ELR (cell line): ENCODE results near the gene SLC10A7.

Source experiments
- DNase-seq: peaks from one replicate; pipeline ENCODE4 v3.0.0-alpha.2; 2015; ENCODE audit warnings: low read depth

The SLC10A7 gene

DNA sequence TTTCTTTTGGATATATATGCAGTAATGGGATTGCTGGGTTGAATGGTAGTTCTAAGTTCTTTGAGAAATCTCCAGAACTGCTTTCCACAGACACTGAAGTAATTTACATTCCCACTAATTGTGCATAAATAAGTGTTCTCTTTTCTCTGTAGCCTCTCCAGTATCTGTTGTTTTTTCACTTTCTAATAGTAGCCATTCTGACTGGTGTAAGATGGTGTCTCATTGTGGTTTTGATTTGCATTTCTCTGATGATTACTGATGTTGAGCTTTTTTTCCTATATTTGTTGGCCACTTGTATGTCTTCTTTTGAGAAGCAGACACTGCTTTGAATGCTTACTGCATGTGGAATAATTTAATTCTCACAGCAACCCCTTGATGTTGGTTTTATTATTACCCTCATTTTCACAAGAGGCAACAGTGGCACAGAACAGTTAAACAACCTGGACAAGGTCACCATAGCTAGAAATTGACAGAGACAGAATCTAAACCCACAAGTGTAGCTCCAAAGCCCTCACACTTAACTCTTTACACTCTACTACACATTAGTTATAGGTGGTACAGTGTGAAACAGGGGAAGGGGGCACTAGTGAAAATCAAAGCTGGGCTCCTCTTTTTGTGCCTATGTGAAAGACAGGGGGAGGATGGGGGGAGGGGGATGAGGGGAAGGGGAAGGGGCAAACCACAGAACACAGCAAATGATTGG is 211.3 kb downstream of the SLC10A7 start:
- no peak for DNase-seq

- DNase-seq = no peak
These were observed 212.8 kb downstream of the SLC10A7 start for GRCh38 chr4:146308951-146309350.

DNA sequence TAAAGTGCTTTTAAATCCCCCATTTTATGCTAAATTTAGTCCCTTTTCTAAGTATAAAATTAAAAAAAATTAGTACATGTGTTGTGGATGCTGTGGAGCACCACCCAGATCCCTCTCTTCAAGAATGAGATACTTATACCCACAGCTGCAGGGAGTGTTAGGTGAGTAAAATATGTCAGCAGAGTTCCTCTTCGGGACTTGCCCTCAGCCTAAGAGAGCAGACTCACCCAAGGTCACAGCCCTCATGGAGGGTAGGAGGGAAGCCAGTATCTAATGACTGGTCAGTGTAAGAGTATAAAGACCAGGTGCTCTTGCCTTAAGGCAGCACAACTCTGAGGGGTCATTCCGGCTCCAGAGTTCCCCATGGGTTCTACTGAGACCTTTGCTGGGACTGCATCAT is 218.9 kb downstream of the SLC10A7 start:
- no peak for DNase-seq

- no peak for DNase-seq
These were observed 222.1 kb downstream of the SLC10A7 start for GRCh38 chr4:146299607-146300006.

DNA sequence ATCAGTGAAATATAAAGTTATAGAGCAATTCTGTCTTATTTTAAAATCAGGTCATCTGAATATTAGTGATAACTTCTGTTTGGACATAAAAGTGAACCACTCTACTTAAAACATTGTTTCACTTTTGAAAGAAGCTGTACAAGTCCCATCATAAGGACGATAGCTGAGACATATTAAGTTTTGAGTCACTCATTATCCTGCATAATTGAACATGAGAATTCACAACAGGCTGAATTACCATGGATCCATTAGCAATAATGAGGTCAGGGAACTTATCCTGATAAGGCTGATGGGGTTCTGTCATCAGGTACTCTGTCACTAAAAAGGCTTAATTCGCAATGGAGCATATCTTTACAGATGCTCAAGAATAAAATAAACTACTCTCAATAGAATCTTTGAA is 227.0 kb downstream of the SLC10A7 start:
- DNase-seq = no peak

DNA sequence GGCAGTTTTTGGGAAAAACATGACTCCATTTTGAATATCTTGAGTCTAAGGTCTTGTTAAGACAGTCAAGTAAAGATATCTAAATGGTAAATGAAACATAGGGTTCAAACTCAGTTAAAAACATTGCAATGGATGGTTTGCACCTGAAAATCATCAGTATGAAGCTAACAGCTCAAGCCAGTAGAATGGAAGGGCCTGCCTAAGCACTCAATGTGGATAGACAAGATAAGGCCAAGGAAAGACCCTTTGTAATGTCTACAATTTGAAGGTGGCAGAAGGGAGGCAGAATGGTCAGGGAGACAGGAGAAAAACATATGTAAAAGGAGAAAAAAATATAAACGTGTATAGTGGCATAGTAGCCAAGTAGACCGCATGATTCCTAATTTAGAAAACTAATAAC is 229.2 kb downstream of the SLC10A7 start:
- no peak for DNase-seq

DNA sequence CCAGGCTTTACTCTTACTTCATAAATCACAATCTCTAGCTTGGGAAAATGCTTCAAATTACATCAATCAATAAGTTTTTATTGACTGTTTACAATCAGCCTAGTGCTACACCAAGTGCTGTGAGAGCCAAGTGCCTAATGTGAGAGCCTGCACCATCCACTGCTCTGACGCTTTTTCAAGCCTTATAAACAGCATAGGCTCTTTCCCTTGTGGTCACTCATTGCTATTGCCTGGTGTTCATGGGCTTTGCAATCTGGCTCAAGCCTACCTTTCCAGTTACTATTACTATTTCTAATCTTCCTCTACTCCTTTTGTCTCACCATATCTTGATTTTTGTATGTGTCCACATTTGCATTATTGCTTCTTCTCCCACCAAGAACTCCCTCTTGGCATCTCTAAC is 230.4 kb downstream of the SLC10A7 start:
- DNase-seq = no peak

DNA sequence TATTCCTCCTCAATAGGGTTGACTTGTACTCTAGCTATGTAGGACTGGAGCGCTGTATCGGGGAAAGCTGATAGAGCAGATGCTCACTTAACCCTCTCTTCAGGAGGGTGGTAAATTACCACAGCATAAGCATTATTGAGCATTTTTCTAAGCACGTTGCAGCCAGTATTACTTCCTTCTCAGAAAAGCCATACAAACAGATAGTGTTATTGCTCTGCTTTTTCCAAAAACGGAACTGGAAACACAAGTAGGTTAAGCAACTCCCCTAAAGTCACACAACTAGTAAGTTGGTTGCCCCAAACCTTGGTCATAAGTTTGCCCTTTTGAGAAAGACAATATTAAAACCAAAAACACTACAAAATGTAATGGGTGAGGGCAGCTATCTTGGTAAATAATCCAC is 233.5 kb downstream of the SLC10A7 start:
- DNase-seq = no peak

GRCh38 chr4:146285037-146285436 is 236.7 kb downstream of the SLC10A7 start:
- no peak for DNase-seq

DNA sequence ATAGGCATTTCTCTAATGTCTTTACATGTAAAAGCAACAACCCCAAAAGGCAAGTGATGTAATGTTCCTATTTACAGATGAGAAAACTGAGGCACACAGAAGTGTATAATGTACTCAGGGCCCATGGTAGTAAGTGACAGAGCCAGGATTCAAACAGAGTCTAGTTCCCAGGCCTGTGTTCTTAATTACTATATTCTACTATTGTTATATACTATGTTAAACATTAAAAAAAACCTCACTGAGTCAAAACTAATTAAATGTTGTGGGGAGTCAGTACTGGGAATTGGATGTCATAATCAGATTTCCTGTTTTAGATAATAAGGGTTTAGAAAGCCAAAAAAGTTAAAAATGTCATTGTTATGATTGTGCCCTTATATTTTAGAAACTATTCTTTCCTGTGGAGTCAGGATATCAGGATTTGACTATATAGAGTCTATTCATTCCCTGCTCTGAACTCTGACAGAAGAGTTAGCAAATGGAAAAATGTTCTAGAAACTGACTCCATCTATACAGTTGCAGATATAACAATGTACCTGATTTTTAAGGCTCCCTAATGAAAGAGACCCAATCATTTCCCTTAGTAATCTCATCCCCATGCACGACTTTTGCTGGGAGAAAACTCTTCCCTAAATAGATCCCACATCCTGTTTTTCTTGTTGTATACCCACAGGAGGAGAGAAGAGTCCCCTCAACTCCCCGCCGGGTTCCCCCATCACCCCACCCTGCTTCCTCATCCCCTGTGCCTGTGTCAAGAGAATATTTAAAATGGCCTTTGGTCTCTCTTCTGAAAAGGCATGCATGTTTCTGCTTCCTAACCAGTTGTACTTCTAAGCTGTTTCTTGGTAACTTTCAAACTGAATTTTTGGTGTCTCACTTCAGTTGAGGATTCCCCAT is 237.7 kb downstream of the SLC10A7 start:
- DNase-seq = no peak

- no peak for DNase-seq
These were observed 239.1 kb downstream of the SLC10A7 start for GRCh38 chr4:146282657-146283056.

DNA sequence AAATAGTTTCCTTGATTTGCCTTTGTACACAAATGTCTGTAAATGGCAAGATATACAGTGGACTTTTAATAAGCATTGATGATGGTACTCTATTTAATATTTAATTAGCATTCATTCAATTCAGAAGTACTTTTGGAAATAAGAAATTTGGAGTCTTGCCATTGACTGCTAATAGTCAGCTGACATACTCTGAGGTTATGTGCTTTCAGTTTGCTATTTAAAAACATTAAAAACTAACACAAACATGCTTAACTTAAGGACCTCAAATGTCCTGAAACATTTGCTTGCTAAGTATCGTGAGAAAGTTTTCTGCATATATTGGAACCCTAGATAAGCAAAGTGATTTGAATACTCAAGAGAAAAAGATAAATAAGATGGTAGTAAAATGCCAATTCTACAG is 242.8 kb downstream of the SLC10A7 start:
- DNase-seq = no peak

DNA sequence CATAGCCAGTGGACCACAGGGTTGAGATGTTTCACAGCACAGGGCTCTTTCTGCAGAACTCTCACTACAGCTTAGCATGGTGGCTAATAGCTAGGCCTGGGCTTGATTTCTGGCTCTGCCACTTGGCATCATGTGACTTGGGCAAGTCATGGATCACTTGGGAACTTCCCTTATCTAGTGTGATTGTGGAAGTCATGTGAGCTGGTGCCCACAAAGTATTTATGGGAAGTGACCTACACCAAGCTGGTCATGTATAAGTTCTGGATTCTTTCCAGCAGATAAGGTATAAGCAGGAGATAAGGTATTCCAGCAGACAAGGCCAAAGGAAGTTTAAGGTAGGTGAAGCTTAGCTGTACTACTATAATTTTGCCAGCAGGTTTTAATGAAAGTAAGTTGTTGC is 246.4 kb downstream of the SLC10A7 start:
- no peak for DNase-seq

DNA sequence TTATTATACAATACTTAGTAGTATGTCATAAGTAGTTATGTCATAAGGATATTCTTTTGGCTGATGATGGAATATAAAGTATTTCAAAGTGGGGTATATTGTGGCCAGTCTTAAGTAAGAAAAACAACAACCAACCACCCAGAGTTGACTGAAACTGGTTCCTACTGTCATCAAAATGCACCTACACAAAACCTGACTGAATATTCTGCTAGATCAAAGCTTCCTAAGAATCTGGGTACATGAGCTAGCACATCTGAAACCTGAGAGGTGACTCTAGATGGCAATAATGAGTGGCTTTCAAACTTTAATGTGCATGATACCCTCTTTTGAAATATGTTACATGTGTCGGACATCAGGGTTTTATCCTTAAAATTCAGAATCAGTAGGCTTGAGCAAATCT is 247.0 kb downstream of the SLC10A7 start:
- no peak for DNase-seq

GRCh38 chr4:146273204-146273901 is 248.4 kb downstream of the SLC10A7 start:
- DNase-seq = no peak

- DNase-seq = no peak
These were observed 250.3 kb downstream of the SLC10A7 start for GRCh38 chr4:146271466-146271865.

GRCh38 chr4:146269228-146269653 is 252.5 kb downstream of the SLC10A7 start:
- no peak for DNase-seq

- DNase-seq = no peak
These were observed 253.9 kb downstream of the SLC10A7 start for GRCh38 chr4:146267826-146268225.

DNA sequence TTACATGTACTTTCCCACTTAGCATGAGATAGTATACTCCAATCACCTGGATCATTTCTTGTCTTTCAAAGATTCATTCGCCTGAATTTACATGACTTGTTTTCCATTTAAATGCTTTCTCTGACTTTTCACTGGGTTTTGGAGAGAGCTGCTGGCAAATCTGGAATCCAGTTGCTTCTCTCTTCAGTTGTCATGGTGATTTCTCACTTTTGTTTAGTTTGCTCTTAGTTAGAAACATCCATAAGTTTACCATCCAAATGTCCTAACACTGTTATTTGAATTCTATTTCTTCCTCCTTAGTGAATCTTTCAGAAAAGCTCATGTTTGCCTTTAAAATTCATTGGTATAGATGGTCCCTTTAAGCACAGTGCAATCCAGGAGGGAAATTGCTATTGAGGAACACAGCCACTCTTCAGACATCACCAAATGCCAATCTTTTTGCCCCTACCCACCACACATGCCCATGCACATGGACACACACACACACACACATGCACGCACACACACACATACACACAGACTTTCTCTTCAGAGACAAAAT is 255.7 kb downstream of the SLC10A7 start:
- no peak for DNase-seq

DNA sequence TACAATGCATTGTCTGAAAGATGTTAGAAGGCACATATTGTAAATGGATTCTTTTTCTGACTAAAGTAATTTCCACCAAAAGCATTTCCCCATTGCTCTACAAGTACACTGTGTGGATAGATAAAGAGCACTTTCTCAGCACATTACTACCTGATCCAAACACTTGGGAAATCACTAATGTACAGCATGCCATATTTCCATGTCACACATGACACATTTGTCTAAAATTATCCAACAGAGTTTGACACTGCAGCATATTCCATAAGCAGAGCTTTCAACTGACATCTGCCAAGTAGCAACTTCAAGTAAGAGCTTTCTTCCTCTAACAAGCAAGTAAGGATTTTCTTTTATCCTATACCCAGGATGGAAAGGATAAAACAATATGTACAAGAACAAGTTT is 257.9 kb downstream of the SLC10A7 start:
- DNase-seq = no peak

GRCh38 chr4:146261041-146261440 is 260.7 kb downstream of the SLC10A7 start:
- no peak for DNase-seq

DNA sequence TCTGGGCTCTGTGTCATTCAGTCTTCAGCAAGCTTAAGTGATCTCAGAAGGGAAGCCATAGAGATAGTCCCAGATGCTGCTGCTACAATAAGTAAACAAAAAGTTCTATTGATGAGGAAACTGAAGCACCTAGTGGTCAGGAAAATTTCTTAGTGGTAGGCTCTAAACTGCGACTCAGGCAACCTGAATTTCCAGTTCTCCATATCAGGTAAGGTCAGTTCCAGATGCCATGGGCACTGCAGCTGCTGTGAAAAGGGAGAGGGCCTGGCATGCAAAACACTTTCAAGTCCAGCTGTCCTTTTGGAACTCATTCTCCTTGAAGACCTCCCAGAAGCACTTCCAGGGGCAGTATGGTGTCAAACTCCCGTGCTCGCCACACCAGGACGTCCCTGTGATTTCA is 261.2 kb downstream of the SLC10A7 start:
- no peak for DNase-seq

- DNase-seq = no peak
These were observed 264.2 kb downstream of the SLC10A7 start for GRCh38 chr4:146257511-146257910.
